BE2C (cell line): Measurements from ENCODE around the gene SQOR.

Experiments used
- DNase-seq: peaks from one replicate; pipeline ENCODE4 v3.0.0-alpha.2; 2020
- H3K27me3 ChIP-seq: fragments of 250-450 bp; sonication (Bioruptor Pico); 2 replicates; pipeline ENCODE4 v1.5.1; 2020; ENCODE audit warnings: mild to moderate bottlenecking
- H3K36me3 ChIP-seq: fragments of 250-450 bp; sonication (Bioruptor Pico); 2 replicates; pipeline ENCODE4 v1.5.1; 2020; ENCODE audit warnings: mild to moderate bottlenecking
- H3K4me1 ChIP-seq: fragments of 250-450 bp; sonication (Bioruptor Pico); 2 replicates; pipeline ENCODE4 v1.5.1; 2020
- H3K4me3 ChIP-seq: 2 replicates; pipeline ENCODE4 v1.5.1; 2011; ENCODE audit warnings: low read depth, low read length
- H3K9me3 ChIP-seq: fragments of 250-450 bp; sonication (Bioruptor Pico); 2 replicates; pipeline ENCODE4 v1.5.1; 2020
- TF ChIP-seq, protein P1 (sequence below): IDR thresholded peaks from 2 replicates; pipeline ENCODE4 v1.5.1; 2012; ENCODE audit warnings: mild to moderate bottlenecking, low read depth, low read length

SQOR gene

DNA sequence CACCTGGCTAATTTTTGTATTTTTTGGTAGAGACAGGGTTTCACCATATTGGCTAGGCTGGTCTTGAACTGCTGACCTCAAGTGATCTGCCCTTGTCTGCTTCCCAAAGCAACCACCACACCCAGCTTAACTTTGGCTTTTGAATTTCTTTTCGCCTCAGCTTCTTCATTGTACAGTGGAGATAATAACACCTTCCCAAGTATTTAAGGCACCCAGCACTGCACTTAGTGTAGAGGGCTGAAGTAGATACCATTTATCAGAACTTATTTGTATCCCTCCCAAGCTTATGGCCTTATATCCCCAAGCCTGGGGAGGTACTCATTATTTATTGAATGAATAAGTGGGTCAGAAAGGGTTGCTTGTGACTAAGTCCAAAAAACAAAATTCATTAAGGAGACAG, 2.3 kb downstream of the SQOR start:
- no peaks in the 10 kb centered on the region for H3K4me1 ChIP-seq
- H3K27me3 ChIP-seq, result peaks cover 46% of the 10 kb centered on the region
- H3K4me3 ChIP-seq, result no peak overlapping the region
- no peaks in the 10 kb centered on the region for H3K36me3 ChIP-seq
- no peak for DNase-seq
- TF ChIP-seq, protein P1, sequence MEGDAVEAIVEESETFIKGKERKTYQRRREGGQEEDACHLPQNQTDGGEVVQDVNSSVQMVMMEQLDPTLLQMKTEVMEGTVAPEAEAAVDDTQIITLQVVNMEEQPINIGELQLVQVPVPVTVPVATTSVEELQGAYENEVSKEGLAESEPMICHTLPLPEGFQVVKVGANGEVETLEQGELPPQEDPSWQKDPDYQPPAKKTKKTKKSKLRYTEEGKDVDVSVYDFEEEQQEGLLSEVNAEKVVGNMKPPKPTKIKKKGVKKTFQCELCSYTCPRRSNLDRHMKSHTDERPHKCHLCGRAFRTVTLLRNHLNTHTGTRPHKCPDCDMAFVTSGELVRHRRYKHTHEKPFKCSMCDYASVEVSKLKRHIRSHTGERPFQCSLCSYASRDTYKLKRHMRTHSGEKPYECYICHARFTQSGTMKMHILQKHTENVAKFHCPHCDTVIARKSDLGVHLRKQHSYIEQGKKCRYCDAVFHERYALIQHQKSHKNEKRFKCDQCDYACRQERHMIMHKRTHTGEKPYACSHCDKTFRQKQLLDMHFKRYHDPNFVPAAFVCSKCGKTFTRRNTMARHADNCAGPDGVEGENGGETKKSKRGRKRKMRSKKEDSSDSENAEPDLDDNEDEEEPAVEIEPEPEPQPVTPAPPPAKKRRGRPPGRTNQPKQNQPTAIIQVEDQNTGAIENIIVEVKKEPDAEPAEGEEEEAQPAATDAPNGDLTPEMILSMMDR, result no peak
- no peaks in the 10 kb centered on the region for H3K9me3 ChIP-seq

DNA sequence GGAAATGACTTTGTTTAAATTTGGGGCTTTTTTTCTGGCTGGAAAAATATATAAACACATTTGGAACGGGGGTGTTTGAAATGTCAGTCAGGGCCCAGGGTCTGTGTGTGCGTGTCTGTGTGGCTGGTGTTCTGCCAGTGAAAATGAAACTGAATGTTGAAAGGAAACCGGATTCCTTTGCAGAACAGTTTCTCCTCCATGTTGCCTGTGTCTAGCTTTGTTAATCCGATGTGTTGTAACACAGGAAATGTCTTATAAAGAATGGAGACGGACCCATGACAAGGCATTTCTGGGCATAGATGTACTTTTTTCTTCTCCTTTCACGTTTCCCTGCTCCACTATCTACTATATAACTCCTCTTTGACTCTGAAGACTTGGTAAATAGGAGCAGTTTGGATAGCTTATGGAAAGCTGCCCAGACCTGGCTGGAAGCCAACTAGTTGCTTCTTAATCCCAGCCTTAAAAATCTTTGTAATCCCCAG, 2.8 kb downstream of the SQOR start:
- peaks cover 50% of the 10 kb centered on the region for H3K27me3 ChIP-seq
- TF ChIP-seq, protein P1, result no peak
- no peak overlapping the region for H3K4me3 ChIP-seq
- H3K4me1 ChIP-seq, result no peaks in the 10 kb centered on the region
- no peaks in the 10 kb centered on the region for H3K9me3 ChIP-seq
- DNase-seq, result no peak
- no peaks in the 10 kb centered on the region for H3K36me3 ChIP-seq

DNA sequence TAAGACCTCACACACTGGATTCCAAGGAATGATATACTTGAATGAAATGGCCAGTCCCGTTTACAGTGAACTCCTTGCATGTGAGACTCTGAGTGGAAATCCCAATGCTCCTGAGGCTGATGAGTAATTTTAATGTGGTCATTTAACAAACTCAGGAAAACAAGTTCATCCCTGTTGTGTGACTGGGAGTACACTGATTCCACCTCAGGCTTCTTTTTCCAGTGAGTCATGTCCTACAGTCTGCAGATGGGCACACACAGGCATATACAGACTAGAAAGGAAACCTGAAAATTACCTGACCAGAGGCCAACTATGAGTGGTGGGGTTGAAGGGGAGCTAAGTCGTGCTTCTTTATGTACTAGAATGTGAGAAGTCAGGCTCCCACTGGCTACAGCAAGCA, 5.8 kb downstream of the SQOR start:
- Histone ChIP-seq H3K27me3 (peaks cover 45% of the 10 kb centered on the region), H3K36me3 (no peaks in the 10 kb centered on the region), H3K4me3 (no peak overlapping the region), H3K9me3 (no peaks in the 10 kb centered on the region), H3K4me1 (no peaks in the 10 kb centered on the region)
- TF ChIP-seq, protein P1, result no peak
- no peak for DNase-seq

DNA sequence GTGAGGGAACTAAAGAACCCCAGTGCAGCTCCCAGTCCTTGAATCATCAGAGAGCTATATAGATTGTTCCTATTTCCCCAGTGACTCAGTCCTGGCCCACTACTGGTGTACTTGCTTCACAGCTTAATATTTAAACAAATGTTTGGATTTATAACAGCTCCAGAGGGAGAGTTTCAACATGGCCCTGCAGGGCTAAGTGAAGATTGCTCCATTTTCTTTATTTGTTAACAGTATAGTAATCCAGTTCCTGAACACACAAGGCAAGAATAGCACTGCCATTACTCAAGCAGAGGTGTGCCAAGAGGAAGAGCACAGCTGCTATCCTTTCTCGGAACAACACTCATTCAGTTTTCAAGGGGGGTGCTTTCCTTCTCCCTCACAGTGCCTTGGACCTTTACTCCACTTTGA, 6.5 kb downstream of the SQOR start:
- Histone ChIP-seq H3K27me3 (peaks cover 41% of the 10 kb centered on the region), H3K4me3 (no peak overlapping the region), H3K4me1 (no peaks in the 10 kb centered on the region), H3K9me3 (no peaks in the 10 kb centered on the region), H3K36me3 (no peaks in the 10 kb centered on the region)
- TF ChIP-seq, protein P1, result no peak
- no peak for DNase-seq

DNA sequence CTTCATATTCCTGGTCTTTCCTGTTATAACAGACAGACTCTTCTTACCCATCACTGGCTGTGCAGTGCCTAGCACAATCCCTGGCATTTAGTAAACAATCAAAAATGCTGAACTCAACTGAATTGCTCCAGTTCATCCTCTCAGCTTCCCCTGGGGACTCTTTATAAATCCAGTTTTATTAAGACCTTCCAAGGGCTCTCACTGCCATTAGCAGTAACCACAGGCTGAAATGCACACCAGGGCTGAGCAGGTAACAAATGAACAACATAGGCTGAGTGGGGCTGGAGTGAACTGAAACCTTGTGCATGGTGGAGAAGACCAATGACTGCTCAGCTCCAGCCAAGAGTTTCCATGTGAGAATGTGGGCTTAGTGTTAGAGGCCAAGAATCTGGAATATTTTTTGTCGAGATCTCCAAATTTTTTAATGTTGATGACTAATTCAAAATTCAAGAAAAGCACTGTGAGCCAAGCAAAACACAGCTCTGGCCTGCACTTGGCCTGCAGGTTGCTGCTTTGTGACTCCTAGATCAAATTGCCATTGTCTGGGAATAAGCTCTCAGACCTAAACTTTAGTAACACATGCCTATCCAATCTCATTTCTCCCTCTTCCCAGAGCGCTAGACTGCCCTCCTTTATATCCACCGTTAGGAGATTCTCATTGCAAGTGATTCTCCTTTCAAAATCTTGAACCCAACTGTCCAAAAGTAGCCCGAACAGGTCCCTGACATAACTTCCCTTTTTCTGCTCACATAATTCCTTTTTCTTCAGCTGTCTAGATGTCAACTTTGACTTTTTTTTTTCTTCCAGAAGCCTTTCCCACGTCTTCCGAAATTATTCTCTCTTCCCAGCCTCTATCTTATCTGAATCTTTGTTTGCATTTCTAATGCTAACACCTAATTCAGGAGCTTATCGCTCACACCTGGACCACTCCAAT, 7.4 kb downstream of the SQOR start:
- H3K27me3 ChIP-seq, result peaks cover 41% of the 10 kb centered on the region
- no peak overlapping the region for H3K4me3 ChIP-seq
- TF ChIP-seq, protein P1, result no peak
- no peaks in the 10 kb centered on the region for H3K9me3 ChIP-seq
- no peaks in the 10 kb centered on the region for H3K4me1 ChIP-seq
- H3K36me3 ChIP-seq, result no peaks in the 10 kb centered on the region
- no peak for DNase-seq

DNA sequence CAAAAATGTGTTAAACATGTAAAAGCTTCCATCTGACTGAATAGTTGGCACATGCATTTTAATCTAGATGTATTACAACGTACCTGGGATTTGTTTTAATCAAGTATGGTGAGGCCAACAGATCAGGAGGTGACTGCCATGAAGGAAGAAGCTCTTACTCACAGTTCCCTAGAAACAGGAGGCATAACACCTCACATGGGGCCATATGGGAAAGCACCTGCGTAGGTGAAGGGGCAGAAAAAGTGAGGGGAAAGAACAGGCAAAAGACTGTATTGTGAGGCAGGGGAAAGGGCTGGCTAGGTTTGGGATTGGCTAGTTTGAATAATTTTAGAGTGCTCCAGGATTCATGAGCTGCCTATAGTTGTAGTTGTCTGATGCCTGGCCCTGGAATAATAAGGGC, 9.6 kb downstream of the SQOR start:
- no peak for DNase-seq
- no peak overlapping the region for H3K4me3 ChIP-seq
- no peaks in the 10 kb centered on the region for H3K9me3 ChIP-seq
- H3K4me1 ChIP-seq, result no peaks in the 10 kb centered on the region
- H3K27me3 ChIP-seq, result peaks cover 36% of the 10 kb centered on the region
- TF ChIP-seq, protein P1, result no peak
- no peaks in the 10 kb centered on the region for H3K36me3 ChIP-seq
